K562 (cell line): Measurements from ENCODE around the gene DDX41. TPM values are rescaled to one million over a fixed set of nuclear protein-coding genes. Genes with fewer than 3 reads are reported as not detected.

ENCODE experiments used
- ATAC-seq: fragments of 200-7000 bp; cut with Tn5 transposase; 3 replicates; pipeline ENCODE4 v1.9.1; 2020; ENCODE audit warnings: moderate library complexity
- BruUV-seq: library from RNA; stranded (reverse); fragments of 400-500 nt; replicated peaks from 2 replicates; lab custom pipeline; 2021; lab: Mats Ljungman, UMichigan
- CTCF ChIA-PET: fragments of 300-600 bp; formaldehyde crosslinking; extraction: SDS; loops from one replicate; lab custom pipeline; 2021; ENCODE audit warnings: low intra/inter-chr PET ratio; lab: Yijun Ruan, JAX
- POLR2A ChIA-PET: fragments of 300-600, 350-650 bp; sonication (Branson Sonifier 250); formaldehyde crosslinking; extraction: SDS; loops from one replicate; lab custom pipeline; 2021; ENCODE audit warnings: antibody characterized with exemption, inconsistent platforms; lab: Yijun Ruan, JAX
- DNase-seq, 4 experiments: peaks; one replicate each; pipeline versions ENCODE4 v3.0.0 to v3.0.0-alpha.2; 2011 to 2018; ENCODE audit warnings: low spot score in 3 of 4, mixed read lengths in 3 of 4; ENCODE audit errors: extremely low read depth in 1 of 4
- FAIRE-seq: peaks from 2 replicates; lab custom pipeline; 2011; peaks lifted over from hg19 to GRCh38; lab: Jason Lieb, UNC
- H2AFZ ChIP-seq: 2 replicates; pipeline ENCODE4 v1.6.0; 2011; ENCODE audit warnings: low read depth, low read length, control low read depth, inconsistent platforms
- H3K27ac ChIP-seq: fragments of 200-600 bp; 3 replicates; pipeline ENCODE4 v1.8.0; 2011; ENCODE audit warnings: low read depth, mild to moderate bottlenecking, control low read depth, inconsistent platforms, low read length, moderate library complexity, mixed read lengths; ENCODE audit errors: extremely low read depth
- H3K27me3 ChIP-seq, 2 experiments: fragments of 300-600 bp in 1 of 2; 2 replicates in 1 of 2; 3 replicates in 1 of 2; pipeline versions ENCODE4 v1.6.0 to v1.8.0; 2011; ENCODE audit warnings: inconsistent platforms in 2 of 2, low read length in 2 of 2, mild to moderate bottlenecking in 1 of 2, mixed read lengths in 1 of 2, moderate library complexity in 1 of 2; ENCODE audit not compliant: control insufficient read depth in 2 of 2, insufficient read depth in 2 of 2
- H3K36me3 ChIP-seq: fragments of 300-600 bp; 3 replicates; pipeline ENCODE4 v1.8.0; 2011; ENCODE audit warnings: mild to moderate bottlenecking, low read length, inconsistent platforms; ENCODE audit not compliant: control insufficient read depth, insufficient read depth
- H3K4me1 ChIP-seq, 2 experiments: fragments of 200-600 bp in 1 of 2; replicated peaks in 1 of 2; 2 replicates in 1 of 2; 3 replicates in 1 of 2; pipeline versions ENCODE4 v1.5.1 to v1.8.0; 2011; ENCODE audit warnings: inconsistent platforms in 2 of 2, low read length in 2 of 2, mild to moderate bottlenecking in 1 of 2, mixed read lengths in 1 of 2, moderate library complexity in 1 of 2; ENCODE audit not compliant: control insufficient read depth in 2 of 2, insufficient read depth in 2 of 2
- H3K4me2 ChIP-seq: 2 replicates; pipeline ENCODE4 v1.6.1; 2011; ENCODE audit warnings: low read length, control low read depth, inconsistent platforms, mixed read lengths; ENCODE audit not compliant: insufficient read depth
- H3K4me3 ChIP-seq: fragments of 200-600 bp; sonication (generic), shearing (Covaris generic); 2 replicates; pipeline ENCODE4 v1.5.1; 2016; ENCODE audit warnings: control low read depth, inconsistent platforms
- H3K79me2 ChIP-seq: fragments of 200-600 bp; 3 replicates; pipeline ENCODE4 v1.8.0; 2011; ENCODE audit warnings: low read length, inconsistent platforms; ENCODE audit not compliant: control insufficient read depth, insufficient read depth
- H3K9ac ChIP-seq, 2 experiments: 2 replicates each; pipeline versions ENCODE4 v1.6.0 to v1.6.1; 2011; ENCODE audit warnings: low read depth in 2 of 2, low read length in 2 of 2, control low read depth in 1 of 2, inconsistent platforms in 1 of 2, mild to moderate bottlenecking in 1 of 2, mixed read lengths in 1 of 2; ENCODE audit not compliant: insufficient read depth in 1 of 2
- H3K9me1 ChIP-seq: one replicate; pipeline ENCODE4 v1.6.0; 2011; ENCODE audit warnings: inconsistent platforms, mild to moderate bottlenecking, low read length, moderate library complexity; ENCODE audit not compliant: control insufficient read depth, insufficient read depth
- H3K9me3 ChIP-seq: replicated peaks from 2 replicates; pipeline ENCODE4 v1.5.1; 2011; ENCODE audit warnings: low read depth, low read length, inconsistent platforms; ENCODE audit not compliant: control insufficient read depth, insufficient read depth
- H4K20me1 ChIP-seq: replicated peaks from 2 replicates; pipeline ENCODE4 v1.6.1; 2011; ENCODE audit warnings: low read length, inconsistent platforms, mixed read lengths; ENCODE audit not compliant: control insufficient read depth, insufficient read depth
- ETV5 ChIP-seq: sonication (generic); formaldehyde crosslinking; IDR thresholded peaks from 2 replicates; pipeline ENCODE4 v1.4.0; 2020; ENCODE audit warnings: low read depth, mild to moderate bottlenecking, missing genetic modification reagents
- HDAC1 ChIP-seq, 2 experiments: fragments of 450-650 bp; IDR thresholded peaks; 2 replicates each; pipeline ENCODE4 v1.6.1; 2016 to 2017; ENCODE audit warnings: inconsistent platforms in 1 of 2, mild to moderate bottlenecking in 1 of 2, moderate library complexity in 1 of 2
- RAD21 ChIP-seq, 2 experiments: fragments of 250-450 bp in 1 of 2; fragments of 450-650 bp in 1 of 2; sonication (Bioruptor Pico) in 1 of 2; formaldehyde crosslinking in 1 of 2; IDR thresholded peaks in 1 of 2; conservative IDR thresholded peaks in 1 of 2; 2 replicates each; pipeline versions ENCODE4 v1.4.0 to v1.8.0; 2020 to 2022; ENCODE audit warnings: mild to moderate bottlenecking in 2 of 2, moderate library complexity in 1 of 2
- ZNF584 ChIP-seq: fragments of 200-800 bp; sonication (Bioruptor generic); IDR thresholded peaks from 2 replicates; pipeline ENCODE4 v1.6.1; 2016; ENCODE audit warnings: low read depth, mild to moderate bottlenecking, missing genetic modification characterization, missing compliant biosample characterization
- WGBS: fragments of 100-300 bp; shearing (Covaris generic); methylation state at CpG from one replicate; pipeline ENCODE4 v1.1.6; 2016; ENCODE audit warnings: low coverage, mixed read lengths; ENCODE audit not compliant: insufficient coverage; ENCODE audit errors: missing lambda C conversion rate; 5-methylcytosine and 5-hydroxymethylcytosine counted together
- in situ Hi-C: fragments of 300-500 bp; cut with MboI; formaldehyde crosslinking; loops from 4 replicates; pipeline ENCODE4 v1.15.0; 2018; ENCODE audit warnings: inconsistent platforms, mixed read lengths
- intact Hi-C: fragments of 100-400 bp; cut with micrococcal nuclease; formaldehyde crosslinking; loops from 2 replicates; pipeline ENCODE4 v1.14.2; 2022
- polyA plus RNA-seq, 8 experiments: library from polyadenylated mRNA; depleted of rRNA in 4 of 8; stranded (reverse) in 5 of 8; unstranded in 3 of 8; fragments of >200 nt; fragmentation: Nextera tagmentation in 2 of 8; fragmentation: Illumina TruSeq in 1 of 8; extraction: Ambion mirVana in 2 of 8; extraction: Trizol in 1 of 8; gene quantifications; 2 replicates each; pipeline versions ENCODE4 v1.2.1 to v1.2.3, GENCODE V29; 2011 to 2014; ENCODE audit warnings: inconsistent platforms in 1 of 8, missing spikeins in 1 of 8
- total RNA-seq, 7 experiments: library from RNA; depleted of rRNA in 6 of 7; stranded (reverse); fragments of >200 nt in 6 of 7; fragmentation: Illumina TruSeq in 2 of 7; extraction: Trizol in 2 of 7; gene quantifications; 2 replicates each; pipeline versions ENCODE4 v1.2.1 to v1.2.3, GENCODE V29; 2011 to 2021; ENCODE audit warnings: low replicate concordance in 1 of 7
- TF ChIP-seq, protein P1 (sequence below): sonication (generic); formaldehyde crosslinking; IDR thresholded peaks from 2 replicates; pipeline ENCODE4 v1.8.0; 2023; ENCODE audit warnings: mild to moderate bottlenecking, missing genetic modification reagents
- TF ChIP-seq, protein P2 (sequence below): fragments of 450-650 bp; formaldehyde crosslinking; IDR thresholded peaks from 2 replicates; pipeline ENCODE4 v1.4.0; 2020; ENCODE audit warnings: mild to moderate bottlenecking, moderate library complexity

The DDX41 gene
- total and polyA plus RNA-seq, 9 of the 15 experiments (the other 6 are each of a cell fraction or from before 2014, with no cell fraction given) = 38.2 to 284 (median 116) TPM

DNA sequence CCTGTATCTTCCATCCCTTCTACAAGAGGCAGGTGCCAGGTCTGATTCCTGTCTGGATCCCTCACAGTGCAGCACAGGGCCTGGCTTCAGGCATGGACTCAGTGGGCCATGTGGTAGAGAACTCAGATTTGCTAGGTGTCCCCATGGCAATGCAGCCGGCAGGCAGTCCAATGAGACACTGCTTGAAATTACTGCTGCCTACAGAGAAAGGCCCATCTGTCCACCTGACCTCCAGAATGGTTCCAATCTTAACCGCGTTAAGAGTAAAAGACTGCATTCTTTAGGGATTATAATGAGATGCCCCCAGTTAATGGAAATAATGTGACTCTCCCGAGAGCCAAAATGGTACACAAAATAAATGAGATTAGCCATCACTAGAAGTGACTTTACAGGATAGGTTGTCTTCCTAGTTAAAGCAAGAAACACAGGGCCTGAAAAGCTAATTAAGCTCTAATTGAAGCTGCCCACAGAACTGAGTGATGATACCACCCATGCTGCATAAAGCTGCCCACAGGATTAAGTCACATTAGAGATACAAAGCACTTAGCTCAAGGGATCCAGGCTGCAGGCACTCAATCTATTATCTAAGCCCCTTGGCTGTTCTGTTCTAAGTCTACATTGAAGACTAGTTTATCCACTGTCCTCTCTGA, 26.2 kb upstream of the DDX41 start (continued):
- TF ChIP-seq, protein P1, sequence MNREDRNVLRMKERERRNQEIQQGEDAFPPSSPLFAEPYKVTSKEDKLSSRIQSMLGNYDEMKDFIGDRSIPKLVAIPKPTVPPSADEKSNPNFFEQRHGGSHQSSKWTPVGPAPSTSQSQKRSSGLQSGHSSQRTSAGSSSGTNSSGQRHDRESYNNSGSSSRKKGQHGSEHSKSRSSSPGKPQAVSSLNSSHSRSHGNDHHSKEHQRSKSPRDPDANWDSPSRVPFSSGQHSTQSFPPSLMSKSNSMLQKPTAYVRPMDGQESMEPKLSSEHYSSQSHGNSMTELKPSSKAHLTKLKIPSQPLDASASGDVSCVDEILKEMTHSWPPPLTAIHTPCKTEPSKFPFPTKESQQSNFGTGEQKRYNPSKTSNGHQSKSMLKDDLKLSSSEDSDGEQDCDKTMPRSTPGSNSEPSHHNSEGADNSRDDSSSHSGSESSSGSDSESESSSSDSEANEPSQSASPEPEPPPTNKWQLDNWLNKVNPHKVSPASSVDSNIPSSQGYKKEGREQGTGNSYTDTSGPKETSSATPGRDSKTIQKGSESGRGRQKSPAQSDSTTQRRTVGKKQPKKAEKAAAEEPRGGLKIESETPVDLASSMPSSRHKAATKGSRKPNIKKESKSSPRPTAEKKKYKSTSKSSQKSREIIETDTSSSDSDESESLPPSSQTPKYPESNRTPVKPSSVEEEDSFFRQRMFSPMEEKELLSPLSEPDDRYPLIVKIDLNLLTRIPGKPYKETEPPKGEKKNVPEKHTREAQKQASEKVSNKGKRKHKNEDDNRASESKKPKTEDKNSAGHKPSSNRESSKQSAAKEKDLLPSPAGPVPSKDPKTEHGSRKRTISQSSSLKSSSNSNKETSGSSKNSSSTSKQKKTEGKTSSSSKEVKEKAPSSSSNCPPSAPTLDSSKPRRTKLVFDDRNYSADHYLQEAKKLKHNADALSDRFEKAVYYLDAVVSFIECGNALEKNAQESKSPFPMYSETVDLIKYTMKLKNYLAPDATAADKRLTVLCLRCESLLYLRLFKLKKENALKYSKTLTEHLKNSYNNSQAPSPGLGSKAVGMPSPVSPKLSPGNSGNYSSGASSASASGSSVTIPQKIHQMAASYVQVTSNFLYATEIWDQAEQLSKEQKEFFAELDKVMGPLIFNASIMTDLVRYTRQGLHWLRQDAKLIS (CRISPR knock-in tag) = no peak
- TF ChIP-seq, protein P2, sequence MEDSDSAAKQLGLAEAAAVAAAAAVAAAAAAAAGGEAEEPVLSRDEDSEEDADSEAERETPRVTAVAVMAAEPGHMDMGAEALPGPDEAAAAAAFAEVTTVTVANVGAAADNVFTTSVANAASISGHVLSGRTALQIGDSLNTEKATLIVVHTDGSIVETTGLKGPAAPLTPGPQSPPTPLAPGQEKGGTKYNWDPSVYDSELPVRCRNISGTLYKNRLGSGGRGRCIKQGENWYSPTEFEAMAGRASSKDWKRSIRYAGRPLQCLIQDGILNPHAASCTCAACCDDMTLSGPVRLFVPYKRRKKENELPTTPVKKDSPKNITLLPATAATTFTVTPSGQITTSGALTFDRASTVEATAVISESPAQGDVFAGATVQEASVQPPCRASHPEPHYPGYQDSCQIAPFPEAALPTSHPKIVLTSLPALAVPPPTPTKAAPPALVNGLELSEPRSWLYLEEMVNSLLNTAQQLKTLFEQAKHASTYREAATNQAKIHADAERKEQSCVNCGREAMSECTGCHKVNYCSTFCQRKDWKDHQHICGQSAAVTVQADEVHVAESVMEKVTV = no peak

DNA sequence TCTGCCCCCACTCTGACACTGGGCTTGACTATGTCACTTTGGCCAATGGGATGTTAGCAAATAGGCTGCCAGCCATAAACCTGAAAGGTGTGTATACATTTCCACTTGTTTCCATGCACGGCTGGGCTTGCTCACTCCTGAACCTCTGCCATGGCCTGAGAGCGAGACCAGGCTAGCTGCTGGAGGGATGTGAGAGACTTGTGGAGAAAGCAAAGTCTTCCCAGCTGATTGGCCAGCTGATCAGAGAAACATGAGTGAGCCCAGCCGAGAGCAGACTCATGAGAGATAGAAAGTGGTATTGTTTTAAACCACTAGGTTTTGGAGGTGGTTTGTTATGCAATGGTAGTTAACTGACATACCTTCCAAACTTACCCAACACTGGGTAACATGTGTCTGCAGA, 23.7 kb upstream of the DDX41 start:
- intact Hi-C loops (no loop called here), in situ Hi-C loops (no loop called here)
- Histone ChIP-seq H3K79me2 (peaks cover 24% of the 10 kb centered on the region; the same call in 2 of the 3 replicates), H3K36me3 (peaks cover 78% of the 10 kb centered on the region; the same call in 2 of the 3 replicates), H4K20me1 (0 out of 2 replicates have a peak, but pooled peaks cover 3% of the 10 kb centered on the region), H3K9me3 (no peaks in the 10 kb centered on the region), H3K4me2 (no peak overlapping the region), H2AFZ (no peak overlapping the region), H3K4me1 (no peaks in the 10 kb centered on the region), H3K27ac (no peak overlapping the region), H3K9ac (no peak overlapping the region), H3K27me3 (no peaks in the 10 kb centered on the region), H3K9me1 (no peaks in the 10 kb centered on the region), H3K4me3 (no peak overlapping the region)
- BruUV-seq = no TSS peak
- ATAC-seq (no peak), DNase-seq (peak in 1 of 4 experiments; percentile 31), FAIRE-seq (no peak)
- ChIA-PET CTCF (no interaction called here), POLR2A (interaction anchor here (1.1 to 1.3 kb wide), 2 partner anchors 10 to 11 kb away, joined by 3 to 6 read pairs; no protein-coding TSS in a partner anchor)
- WGBS = 98% methylated on average over 3 of the region's 3 CpGs
- no peak for TF ChIP-seq ETV5 (CRISPR knock-in tag)
- TF ChIP-seq HDAC1 (IDR thresholded peaks at IDR 0.05) = no peak
- no peak for TF ChIP-seq RAD21 (CRISPR knock-in tag; conservative IDR thresholded peaks at IDR 0.05 in 1 of 2, IDR thresholded peaks at IDR 0.05 in 1 of 2)
- TF ChIP-seq ZNF584 (CRISPR knock-in tag) = no peak
